ENCODE data around the gene LOX. TPM values are rescaled to one million over a fixed set of nuclear protein-coding genes. Genes with fewer than 3 reads are reported as not detected.

Gene LOX
- total RNA-seq, 4 donors from 2014 or later, result 3.5 to 15.7 (median 6.2) TPM

DNA sequence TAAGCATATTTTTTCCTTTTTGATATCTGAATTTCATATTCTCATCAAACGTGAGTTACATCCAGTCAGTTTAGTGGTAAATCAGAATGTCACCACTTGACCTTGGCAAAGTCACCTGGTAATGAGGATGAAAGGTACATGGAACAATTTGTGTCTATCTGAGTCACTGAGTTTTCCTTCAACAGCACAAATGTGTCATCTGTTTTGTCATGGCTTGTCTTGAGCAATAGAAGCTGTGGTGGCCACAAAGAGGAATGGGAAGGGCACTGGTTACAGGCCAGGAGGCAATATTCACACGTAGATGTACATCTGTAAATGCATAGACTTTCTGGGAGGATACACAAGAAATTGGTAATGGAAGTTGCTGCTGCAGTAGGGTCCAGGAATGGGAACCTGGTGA is 42.9 kb upstream of the LOX start:
- Histone ChIP-seq H3K36me3 (no peaks in the 10 kb centered on the region), H3K27ac (no peak overlapping the region), H3K4me3 (no peak overlapping the region), H3K9me3 (no peaks in the 10 kb centered on the region), H3K4me1 (no peaks in the 10 kb centered on the region), H3K27me3 (no peaks in the 10 kb centered on the region)
- DNase-seq, result no peak
- TF ChIP-seq, protein P1, sequence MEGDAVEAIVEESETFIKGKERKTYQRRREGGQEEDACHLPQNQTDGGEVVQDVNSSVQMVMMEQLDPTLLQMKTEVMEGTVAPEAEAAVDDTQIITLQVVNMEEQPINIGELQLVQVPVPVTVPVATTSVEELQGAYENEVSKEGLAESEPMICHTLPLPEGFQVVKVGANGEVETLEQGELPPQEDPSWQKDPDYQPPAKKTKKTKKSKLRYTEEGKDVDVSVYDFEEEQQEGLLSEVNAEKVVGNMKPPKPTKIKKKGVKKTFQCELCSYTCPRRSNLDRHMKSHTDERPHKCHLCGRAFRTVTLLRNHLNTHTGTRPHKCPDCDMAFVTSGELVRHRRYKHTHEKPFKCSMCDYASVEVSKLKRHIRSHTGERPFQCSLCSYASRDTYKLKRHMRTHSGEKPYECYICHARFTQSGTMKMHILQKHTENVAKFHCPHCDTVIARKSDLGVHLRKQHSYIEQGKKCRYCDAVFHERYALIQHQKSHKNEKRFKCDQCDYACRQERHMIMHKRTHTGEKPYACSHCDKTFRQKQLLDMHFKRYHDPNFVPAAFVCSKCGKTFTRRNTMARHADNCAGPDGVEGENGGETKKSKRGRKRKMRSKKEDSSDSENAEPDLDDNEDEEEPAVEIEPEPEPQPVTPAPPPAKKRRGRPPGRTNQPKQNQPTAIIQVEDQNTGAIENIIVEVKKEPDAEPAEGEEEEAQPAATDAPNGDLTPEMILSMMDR (IDR thresholded peaks at IDR 0.05), result no peak
- TF ChIP-seq POLR2A (IDR thresholded peaks at IDR 0.05), result no peak

DNA sequence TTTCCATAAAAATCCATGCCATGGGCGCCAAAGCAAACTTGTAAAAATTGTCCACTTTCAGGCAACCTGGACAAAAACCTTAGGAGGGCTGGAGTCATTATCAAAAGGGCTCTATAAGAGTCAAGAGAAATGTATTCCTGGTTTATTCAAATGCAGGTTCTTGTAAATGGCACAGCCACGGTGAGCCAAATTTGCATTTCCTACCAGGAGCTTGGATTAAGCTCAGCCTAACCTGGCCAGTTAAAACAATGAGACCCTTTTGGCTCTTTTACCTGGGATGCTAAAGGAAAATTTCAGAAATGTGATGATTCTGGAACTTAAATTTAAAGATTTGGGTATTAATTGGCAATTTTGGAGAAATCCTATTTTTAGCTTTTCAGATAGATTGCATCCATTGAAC is 42.4 kb upstream of the LOX start:
- Histone ChIP-seq H3K36me3 (no peaks in the 10 kb centered on the region), H3K27me3 (no peaks in the 10 kb centered on the region), H3K27ac (no peak overlapping the region), H3K4me1 (no peaks in the 10 kb centered on the region), H3K4me3 (no peak overlapping the region), H3K9me3 (no peaks in the 10 kb centered on the region)
- DNase-seq, result no peak
- TF ChIP-seq POLR2A (IDR thresholded peaks at IDR 0.05), result no peak
- TF ChIP-seq, protein P1 (IDR thresholded peaks at IDR 0.05), result no peak

DNA sequence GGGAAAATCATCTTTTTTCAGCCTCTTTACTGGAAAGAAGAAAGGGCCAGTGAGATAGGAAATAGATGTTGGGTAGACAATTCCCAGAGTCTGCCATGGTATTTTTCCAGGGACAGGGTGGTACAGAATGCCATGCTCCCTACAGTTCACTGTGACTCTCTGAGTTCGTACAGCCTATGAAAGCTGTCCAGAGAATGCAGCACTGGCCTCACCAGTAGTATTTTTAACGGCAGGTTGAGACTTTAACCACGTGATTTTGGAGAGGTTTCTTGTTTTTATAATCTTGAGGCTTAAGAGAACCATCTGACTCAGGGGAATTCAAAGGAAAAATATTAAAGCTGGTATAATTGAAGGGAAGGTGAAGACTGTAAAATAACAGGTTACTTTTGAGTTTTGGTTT is 41.1 kb upstream of the LOX start:
- Histone ChIP-seq H3K36me3 (no peaks in the 10 kb centered on the region), H3K27me3 (no peaks in the 10 kb centered on the region), H3K4me1 (no peaks in the 10 kb centered on the region), H3K27ac (no peak overlapping the region), H3K4me3 (no peak overlapping the region), H3K9me3 (no peaks in the 10 kb centered on the region)
- no peak for DNase-seq
- no peak for TF ChIP-seq POLR2A (IDR thresholded peaks at IDR 0.05)
- TF ChIP-seq, protein P1 (IDR thresholded peaks at IDR 0.05), result no peak

DNA sequence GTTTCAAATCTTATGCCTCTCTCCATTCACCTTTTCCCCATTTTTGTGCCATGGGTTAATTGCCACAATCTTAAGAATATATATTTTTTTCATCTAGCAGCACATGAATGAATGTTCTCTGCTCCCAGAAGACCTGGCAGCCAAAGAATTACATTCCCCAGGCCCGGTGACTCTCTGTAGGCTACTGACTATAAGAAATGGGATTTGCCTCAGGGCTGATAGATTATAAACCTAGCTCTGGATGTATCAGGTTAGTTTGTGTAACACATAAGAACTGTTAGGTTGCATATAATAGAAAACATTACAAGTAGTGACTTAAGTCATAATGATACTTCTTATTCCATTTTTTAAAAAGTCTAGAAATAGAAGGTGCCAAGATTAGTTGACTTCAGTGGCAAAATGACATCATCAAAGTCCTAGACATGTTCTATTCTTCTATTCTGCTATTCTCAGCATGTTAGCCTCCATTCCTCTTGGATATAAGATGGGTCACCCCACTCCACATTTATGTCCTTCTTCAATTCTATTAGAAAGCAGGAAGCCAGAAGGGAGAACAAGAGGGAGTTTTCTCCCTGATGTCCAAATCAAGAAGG is 40.4 kb upstream of the LOX start:
- no peaks in the 10 kb centered on the region for H3K36me3 ChIP-seq
- H3K27ac ChIP-seq, result no peak overlapping the region
- no peaks in the 10 kb centered on the region for H3K9me3 ChIP-seq
- no peak overlapping the region for H3K4me3 ChIP-seq
- no peaks in the 10 kb centered on the region for H3K27me3 ChIP-seq
- no peaks in the 10 kb centered on the region for H3K4me1 ChIP-seq
- no peak for DNase-seq
- TF ChIP-seq, protein P1 (IDR thresholded peaks at IDR 0.05), result no peak
- TF ChIP-seq POLR2A (IDR thresholded peaks at IDR 0.05), result no peak

DNA sequence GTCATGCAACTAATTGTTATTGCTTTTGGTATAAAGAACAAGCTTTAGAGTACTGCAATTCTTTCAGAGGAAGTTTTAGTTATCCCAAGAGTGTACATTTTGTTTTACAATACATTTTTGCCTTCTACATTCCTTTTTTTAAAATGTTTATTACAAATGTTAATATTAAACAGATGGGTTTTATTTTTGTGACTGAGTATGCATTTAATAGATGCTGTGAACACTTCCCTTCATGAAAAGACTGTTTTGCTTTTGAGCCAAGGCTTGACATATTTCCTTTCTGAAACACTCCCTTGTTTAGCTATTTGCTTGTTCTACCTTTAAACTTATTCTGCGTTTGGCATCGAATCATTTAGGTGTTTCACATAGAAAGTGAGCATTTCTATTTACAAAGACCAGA is 36.4 kb upstream of the LOX start:
- no peak overlapping the region for H3K27ac ChIP-seq
- no peak overlapping the region for H3K4me3 ChIP-seq
- no peaks in the 10 kb centered on the region for H3K9me3 ChIP-seq
- H3K27me3 ChIP-seq, result no peaks in the 10 kb centered on the region
- TF ChIP-seq, protein P1 (IDR thresholded peaks at IDR 0.05), result no peak
- no peak for TF ChIP-seq POLR2A (IDR thresholded peaks at IDR 0.05)
- no peak for DNase-seq
- H3K36me3 ChIP-seq, result no peaks in the 10 kb centered on the region
- no peaks in the 10 kb centered on the region for H3K4me1 ChIP-seq
